ENCODE measurements around the gene PRR29. TPM values are rescaled to one million over a fixed set of nuclear protein-coding genes. Genes with fewer than 3 reads are reported as not detected.
"Not testable (repeated sequence)": the region's sequence is repeated elsewhere in the genome, so short reads cannot be mapped to it uniquely, and the experiment has no call there.

The PRR29 gene
- polyA plus RNA-seq, 1 donor from 2014 or later = 2.8 TPM

- Histone ChIP-seq H3K9ac (ENCODE audit: low read length) (no peak overlapping the region), H3K36me3 (ENCODE audit: insufficient read depth, low read length) (no peaks in the 10 kb centered on the region), H3K9me3 (ENCODE audit: low read length) (no peaks in the 10 kb centered on the region), H3K4me3 (ENCODE audit: low read length) (no peak overlapping the region), H3K27me3 (ENCODE audit: insufficient read depth, low read depth, low read length) (no peaks in the 10 kb centered on the region), H3K9me2 (ENCODE audit: insufficient read depth, low read length) (no peaks in the 10 kb centered on the region), H3K79me2 (replicated peaks; ENCODE audit: insufficient read depth, low read length) (no peaks in the 10 kb centered on the region), H3K4me2 (ENCODE audit: low read length) (no peak overlapping the region), H2AFZ (ENCODE audit: low read depth, low read length) (no peak overlapping the region), H3F3A (ENCODE audit: insufficient read depth, low read length, poor library complexity, severe bottlenecking) (no peaks in the 10 kb centered on the region), H3K27ac (ENCODE audit: low read length) (no peak overlapping the region), H4K20me1 (ENCODE audit: insufficient read depth) (no peaks in the 10 kb centered on the region)
- TF ChIP-seq POLR2AphosphoS5 (IDR thresholded peaks at IDR 0.05) (no peak), CTCF (IDR thresholded peaks at IDR 0.05; ENCODE audit: poor library complexity, severe bottlenecking) (no peak), MXI1 (conservative IDR thresholded peaks at IDR 0.05; ENCODE audit: poor library complexity, severe bottlenecking) (no peak), SMC3 (conservative IDR thresholded peaks at IDR 0.05; ENCODE audit: poor library complexity) (no peak), EZH2 (IDR thresholded peaks at IDR 0.05; ENCODE audit: borderline replicate concordance, insufficient read depth, low read length, poor library complexity, severe bottlenecking) (no peak), RAD21 (conservative IDR thresholded peaks at IDR 0.05) (no peak), REST (IDR thresholded peaks at IDR 0.05; ENCODE audit: borderline replicate concordance) (no peak), TAF1 (IDR thresholded peaks at IDR 0.05; ENCODE audit: low read depth) (no peak), EP300 (conservative IDR thresholded peaks at IDR 0.05; ENCODE audit: poor library complexity, severe bottlenecking) (no peak)
These were observed 19.3 kb downstream of the PRR29 start for GRCh38 chr17:64017381-64017980.

GRCh38 chr17:64019551-64019961 lies 21.4 kb downstream of the PRR29 start:
- H4K20me1 ChIP-seq (ENCODE audit: insufficient read depth); H2AFZ ChIP-seq (ENCODE audit: low read depth, low read length); H3K9me3 ChIP-seq (ENCODE audit: low read length); H3K9me2 ChIP-seq (ENCODE audit: insufficient read depth, low read length); H3F3A ChIP-seq (ENCODE audit: insufficient read depth, low read length, poor library complexity, severe bottlenecking); H3K4me2 ChIP-seq (ENCODE audit: low read length); H3K9ac ChIP-seq (ENCODE audit: low read length); H3K4me3 ChIP-seq (ENCODE audit: low read length); H3K36me3 ChIP-seq (ENCODE audit: insufficient read depth, low read length); H3K79me2 ChIP-seq (replicated peaks; ENCODE audit: insufficient read depth, low read length); H3K27ac ChIP-seq (ENCODE audit: low read length); H3K27me3 ChIP-seq (ENCODE audit: insufficient read depth, low read depth, low read length): not testable (repeated sequence)
